Smooth muscle cell of trachea (primary cell): Measurements from ENCODE around the gene EPS8L2. TPM values are rescaled to one million over a fixed set of nuclear protein-coding genes. Genes with fewer than 3 reads are reported as not detected.

Experiments used
- total RNA-seq: library from RNA; depleted of rRNA; stranded (reverse); fragments of >200 nt; gene quantifications from 2 replicates; pipeline ENCODE4 v1.2.1, GENCODE V29; 2014

Gene EPS8L2
- 68.4 and 125 TPM in 2 replicates for total RNA-seq

GRCh38 chr11:705646-706438, at the start of gene EPS8L2:
EPS8L2 (plus strand) TSS chr11:706231; CDS start chr11:709408, 3,177 bp downstream.

GRCh38 chr11:694563-695287, 11.3 kb upstream of the EPS8L2 start, which contains the start of gene DEAF1:
DEAF1 (minus strand) TSS chr11:695222; CDS start chr11:695047, 175 bp downstream.

GRCh38 chr11:695538-696248, 10.3 kb upstream of the EPS8L2 start, which contains the start of gene TMEM80:
TMEM80 (plus strand) TSS chr11:695816; CDS start chr11:695828, 12 bp downstream.

GRCh38 chr11:747158-748006, 41.4 kb downstream of the EPS8L2 start, which contains the start of gene TALDO1:
TALDO1 (plus strand) TSS chr11:747464; CDS start chr11:747482, 18 bp downstream.

Other genes with a start within 250 kb of the EPS8L2 start
- 538 and 702 TPM in 2 replicates for gene RNH1, start 199.0 kb upstream of the EPS8L2 start, total RNA-seq
- 49.5 and 62.4 TPM in 2 replicates for gene HRAS, start 170.7 kb upstream of the EPS8L2 start, total RNA-seq
- gene LRRC56, start 168.7 kb upstream of the EPS8L2 start, total RNA-seq, result 0.73 and 1.5 TPM in 2 replicates
- gene LMNTD2, start 145.5 kb upstream of the EPS8L2 start, total RNA-seq, result 0.29 and 0.33 TPM in 2 replicates
- 2.3 and 4.4 TPM in 2 replicates for gene RASSF7, start 145.3 kb upstream of the EPS8L2 start, total RNA-seq
- 21.2 and 29.8 TPM in 2 replicates for gene PHRF1, start 129.8 kb upstream of the EPS8L2 start, total RNA-seq
- 7.7 and 11.9 TPM in 2 replicates for gene IRF7, start 90.3 kb upstream of the EPS8L2 start, total RNA-seq
- under 0.01 TPM in 1 of 2 replicates, not detected in the other for gene CDHR5, start 81.3 kb upstream of the EPS8L2 start, total RNA-seq
- not detected in 2 replicates for gene SCT, start 79.0 kb upstream of the EPS8L2 start, total RNA-seq
- not detected in 2 replicates for gene DRD4, start 69.0 kb upstream of the EPS8L2 start, total RNA-seq
- 26.6 and 58.4 TPM in 2 replicates for gene DEAF1, start 11.0 kb upstream of the EPS8L2 start, total RNA-seq
- gene TMEM80, start 10.4 kb upstream of the EPS8L2 start, total RNA-seq, result 13.7 and 14.8 TPM in 2 replicates
- 166 and 171 TPM in 2 replicates for gene TALDO1, start 41.2 kb downstream of the EPS8L2 start, total RNA-seq
- 29.7 and 58.1 TPM in 2 replicates for gene GATD1, start 71.3 kb downstream of the EPS8L2 start, total RNA-seq
- gene CEND1, start 83.9 kb downstream of the EPS8L2 start, total RNA-seq, result 2.2 and 2.8 TPM in 2 replicates
- gene SLC25A22, start 92.0 kb downstream of the EPS8L2 start, total RNA-seq, result 16.0 and 33.7 TPM in 2 replicates
- 11.2 and 26.1 TPM in 2 replicates for gene PIDD1, start 99.0 kb downstream of the EPS8L2 start, total RNA-seq
- 271 and 337 TPM in 2 replicates for gene RPLP2, start 103.7 kb downstream of the EPS8L2 start, total RNA-seq
- 25.7 and 47.6 TPM in 2 replicates for gene PNPLA2, start 112.7 kb downstream of the EPS8L2 start, total RNA-seq
- gene CRACR2B, start 121.7 kb downstream of the EPS8L2 start, total RNA-seq, result 1.5 and 1.7 TPM in 2 replicates
- 440 and 727 TPM in 2 replicates for gene CD151, start 126.7 kb downstream of the EPS8L2 start, total RNA-seq
- gene POLR2L, start 136.3 kb downstream of the EPS8L2 start, total RNA-seq, result 96.4 and 291 TPM in 2 replicates
- 207 and 235 TPM in 2 replicates for gene TSPAN4, start 136.6 kb downstream of the EPS8L2 start, total RNA-seq
- 67.3 and 102 TPM in 2 replicates for gene CHID1, start 204.6 kb downstream of the EPS8L2 start, total RNA-seq
- 38.3 and 45.8 TPM in 2 replicates for gene AP2A2, start 219.6 kb downstream of the EPS8L2 start, total RNA-seq